HG03175 (cell line): ENCODE measurements around the gene KLHL6.
"Not testable (repeated sequence)": the region's sequence is repeated elsewhere in the genome, so short reads cannot be mapped to it uniquely, and the experiment has no call there.

Source experiments
- ATAC-seq: cut with Tn5 transposase; IDR thresholded peaks from one replicate; pipeline ENCODE4 v1.9.1; 2021; ENCODE audit warnings: mild to moderate bottlenecking, moderate library complexity; ENCODE audit not compliant: unreplicated experiment

Gene KLHL6

DNA sequence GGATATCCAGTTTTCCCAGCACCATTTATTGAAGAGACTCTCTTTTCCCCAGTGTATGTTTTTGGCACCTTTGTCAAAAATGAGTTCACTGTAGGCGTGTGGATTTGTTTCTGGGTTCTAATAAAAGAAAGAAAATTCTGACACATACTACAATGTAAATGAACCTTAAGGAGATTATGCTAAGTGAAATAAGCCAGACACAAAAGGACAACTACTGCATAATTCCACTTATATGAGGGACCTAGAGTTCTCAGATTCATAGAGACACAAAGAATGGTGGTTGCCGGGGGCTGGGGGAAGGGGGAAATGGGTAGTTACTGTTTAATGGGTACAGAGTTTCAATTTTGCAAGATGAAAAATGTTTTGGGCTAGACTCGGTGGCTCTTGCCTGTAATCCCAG lies 14.7 kb upstream of the KLHL6 start:
- ATAC-seq = not testable (repeated sequence)

DNA sequence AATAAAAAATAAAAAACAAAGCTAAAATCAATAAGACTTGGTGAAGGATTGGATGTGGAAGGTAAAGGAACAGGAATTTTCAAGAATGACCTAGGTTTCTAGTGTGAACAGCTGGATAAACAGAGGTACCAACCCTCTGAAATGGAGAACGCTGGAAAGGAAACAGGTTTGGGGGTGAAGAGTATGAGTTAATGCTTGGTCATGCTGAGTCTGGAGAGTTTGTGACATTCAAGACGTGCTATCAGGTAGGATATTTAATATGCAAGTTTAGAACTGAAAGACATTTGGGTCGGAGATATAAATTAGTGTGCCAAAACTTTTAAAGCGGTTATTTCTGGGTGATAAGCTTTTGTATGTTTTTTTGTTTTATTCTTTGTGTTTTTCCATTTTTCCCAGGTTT lies 11.4 kb upstream of the KLHL6 start:
- no peak for ATAC-seq

DNA sequence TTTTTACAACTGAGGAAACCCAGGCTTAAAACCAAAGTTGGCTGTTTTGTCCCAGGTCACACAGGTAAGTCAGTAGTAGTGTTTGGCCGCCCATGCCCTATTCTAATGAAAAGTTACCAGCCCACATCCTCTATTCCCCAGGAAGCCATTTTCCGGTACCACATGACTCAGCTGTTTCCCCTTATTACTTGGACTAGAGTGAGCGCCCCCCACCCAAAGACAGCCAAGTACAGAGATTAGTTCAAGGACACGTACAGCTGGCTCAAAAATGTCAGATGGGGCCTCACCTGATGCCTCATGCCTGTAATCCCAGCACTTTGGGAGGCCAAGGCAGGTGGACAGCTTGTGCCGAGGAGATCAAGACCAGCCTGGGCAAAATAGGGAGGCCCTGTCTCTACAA lies 8.5 kb upstream of the KLHL6 start:
- ATAC-seq = no peak

GRCh38 chr3:183563536-183563874 lies 8.0 kb upstream of the KLHL6 start:
- no peak for ATAC-seq

- no peak for ATAC-seq
These were observed 5.1 kb upstream of the KLHL6 start for GRCh38 chr3:183560607-183561006.

DNA sequence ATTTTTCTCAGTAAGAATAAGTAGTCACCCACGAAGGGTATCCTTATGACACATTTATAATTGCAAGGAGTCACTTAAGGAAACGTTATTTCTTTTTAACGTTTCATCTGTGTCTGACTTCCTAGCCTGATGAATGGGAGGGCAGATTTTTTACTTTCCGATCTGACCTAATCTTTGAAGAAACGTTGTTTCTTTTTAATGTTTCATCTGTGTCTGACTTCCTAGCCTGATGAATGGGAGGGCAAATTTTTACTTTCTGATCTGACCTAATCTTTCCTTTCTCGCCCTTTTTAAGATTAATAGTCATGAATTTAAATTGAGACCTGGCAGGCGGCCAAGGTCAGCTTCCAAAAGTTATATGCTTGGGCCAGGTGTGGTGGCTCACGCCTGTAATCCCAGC lies 3.0 kb upstream of the KLHL6 start:
- no peak for ATAC-seq

GRCh38 chr3:183556722-183557121 lies 1.2 kb upstream of the KLHL6 start:
- ATAC-seq = no peak

- ATAC-seq = no peak
These were observed 1.1 kb downstream of the KLHL6 start for GRCh38 chr3:183554377-183554776.

DNA sequence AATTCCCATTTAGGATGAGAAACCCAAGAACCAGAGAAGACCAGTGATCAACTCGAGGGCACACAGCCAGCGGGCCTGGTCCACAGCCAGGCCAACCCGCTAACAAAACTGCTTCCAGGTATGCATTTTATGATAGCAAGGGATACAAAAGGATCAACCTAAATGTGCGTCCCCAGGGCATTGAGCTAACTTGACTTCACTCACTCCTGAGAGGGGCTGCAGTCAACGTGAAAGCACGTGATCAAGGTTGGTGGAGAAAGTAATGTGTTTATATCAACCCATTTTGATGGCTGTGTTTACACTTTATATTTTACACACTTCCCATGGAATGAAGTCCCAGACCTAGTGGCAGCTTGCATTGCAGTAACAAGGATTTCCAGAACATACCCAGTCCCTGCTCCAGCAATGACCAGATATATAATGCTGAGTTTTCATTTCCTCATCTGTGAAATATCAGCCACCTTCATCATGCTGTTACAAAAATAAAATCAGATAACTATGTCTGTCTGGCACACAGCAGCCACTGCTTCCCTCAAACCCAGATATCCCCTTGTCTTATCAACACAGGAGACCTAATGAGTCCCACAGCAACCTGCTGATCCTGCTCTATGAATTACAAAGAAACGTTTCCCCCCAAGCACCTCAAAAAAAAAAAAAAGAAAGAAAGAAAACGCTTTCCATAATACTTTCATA lies 2.0 kb downstream of the KLHL6 start:
- no peak for ATAC-seq

DNA sequence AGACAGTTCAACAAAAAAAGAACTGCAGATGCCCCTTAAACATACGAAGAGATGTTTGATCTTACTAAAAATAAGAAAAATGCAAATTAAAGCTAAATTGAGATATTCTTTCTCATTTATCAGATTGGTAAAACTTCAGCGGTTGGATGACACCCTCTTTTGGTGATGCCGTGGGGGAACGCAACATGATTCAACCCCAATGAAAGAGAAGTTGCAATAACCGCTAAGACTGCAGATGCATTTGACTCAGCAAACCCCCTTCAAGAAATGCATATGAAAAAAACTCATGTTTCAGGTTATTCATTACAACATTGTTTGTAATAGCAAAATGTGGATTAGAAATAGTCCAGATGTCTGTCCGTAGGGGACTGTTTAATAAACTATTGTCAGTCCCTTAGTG lies 3.6 kb downstream of the KLHL6 start:
- no peak for ATAC-seq

GRCh38 chr3:183548262-183548769 lies 7.2 kb downstream of the KLHL6 start:
- no peak for ATAC-seq

DNA sequence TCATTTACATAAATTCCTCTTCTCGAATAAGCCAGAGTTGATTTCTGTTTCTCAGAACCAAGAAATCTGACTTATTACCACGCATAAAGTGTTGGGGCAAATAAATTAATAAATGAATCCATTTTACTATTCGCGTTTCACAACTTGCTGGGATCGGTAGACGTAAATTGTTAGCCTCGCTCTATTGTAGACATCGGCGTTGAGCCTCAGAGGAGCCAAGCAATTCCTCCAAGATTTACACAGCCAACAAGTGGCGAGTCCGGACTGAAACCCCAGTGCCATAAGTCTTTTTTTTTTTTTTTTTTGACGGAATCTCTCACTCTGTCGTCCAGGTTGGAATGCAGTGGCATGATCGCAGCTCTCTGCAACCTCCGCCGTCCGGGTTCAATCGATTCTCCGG lies 8.9 kb downstream of the KLHL6 start:
- no peak for ATAC-seq

- ATAC-seq = no peak
These were observed 9.8 kb downstream of the KLHL6 start for GRCh38 chr3:183545708-183546107.

DNA sequence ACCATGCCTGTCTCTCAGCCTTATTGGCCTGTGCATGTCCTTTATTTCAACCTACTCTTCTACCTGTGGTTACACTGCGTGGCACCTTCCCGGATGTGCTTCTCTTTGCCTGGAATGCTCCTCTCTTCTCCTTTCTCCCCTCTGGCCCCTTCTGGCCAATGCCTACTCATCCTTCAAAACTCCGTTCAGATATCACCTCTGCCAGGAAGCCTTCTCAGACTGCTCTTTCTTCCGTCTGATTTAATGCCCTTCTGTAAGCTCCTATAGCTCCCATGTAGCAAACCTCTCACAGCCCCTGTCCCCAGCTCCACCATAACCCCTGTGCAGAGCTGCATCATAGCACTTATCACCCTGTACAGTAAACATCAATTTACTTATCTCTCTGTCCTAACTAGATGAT lies 13.2 kb downstream of the KLHL6 start:
- no peak for ATAC-seq

- ATAC-seq = peak; percentile 56
These were observed 13.8 kb downstream of the KLHL6 start for GRCh38 chr3:183541738-183542137.

DNA sequence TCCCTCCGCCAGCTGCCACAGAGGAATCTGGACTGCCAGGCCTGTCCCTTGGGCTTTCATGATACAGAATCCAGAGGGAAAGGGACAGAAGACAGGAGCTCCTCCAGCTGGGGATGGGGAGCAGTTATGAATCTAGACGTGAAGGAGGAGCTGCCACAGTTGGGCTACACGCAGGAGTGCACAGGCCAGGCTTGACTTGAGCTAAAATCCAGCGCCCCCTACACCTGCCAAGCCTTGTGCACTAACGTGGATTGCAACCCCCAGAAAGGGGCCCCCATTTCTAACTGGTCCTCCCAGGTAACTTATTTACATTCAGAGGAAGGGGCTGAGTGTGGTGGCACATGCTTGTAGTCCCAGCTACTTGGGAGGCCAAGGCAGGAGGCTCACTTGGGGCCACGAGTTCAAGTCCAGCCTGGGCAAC lies 14.3 kb downstream of the KLHL6 start:
- ATAC-seq = no peak

DNA sequence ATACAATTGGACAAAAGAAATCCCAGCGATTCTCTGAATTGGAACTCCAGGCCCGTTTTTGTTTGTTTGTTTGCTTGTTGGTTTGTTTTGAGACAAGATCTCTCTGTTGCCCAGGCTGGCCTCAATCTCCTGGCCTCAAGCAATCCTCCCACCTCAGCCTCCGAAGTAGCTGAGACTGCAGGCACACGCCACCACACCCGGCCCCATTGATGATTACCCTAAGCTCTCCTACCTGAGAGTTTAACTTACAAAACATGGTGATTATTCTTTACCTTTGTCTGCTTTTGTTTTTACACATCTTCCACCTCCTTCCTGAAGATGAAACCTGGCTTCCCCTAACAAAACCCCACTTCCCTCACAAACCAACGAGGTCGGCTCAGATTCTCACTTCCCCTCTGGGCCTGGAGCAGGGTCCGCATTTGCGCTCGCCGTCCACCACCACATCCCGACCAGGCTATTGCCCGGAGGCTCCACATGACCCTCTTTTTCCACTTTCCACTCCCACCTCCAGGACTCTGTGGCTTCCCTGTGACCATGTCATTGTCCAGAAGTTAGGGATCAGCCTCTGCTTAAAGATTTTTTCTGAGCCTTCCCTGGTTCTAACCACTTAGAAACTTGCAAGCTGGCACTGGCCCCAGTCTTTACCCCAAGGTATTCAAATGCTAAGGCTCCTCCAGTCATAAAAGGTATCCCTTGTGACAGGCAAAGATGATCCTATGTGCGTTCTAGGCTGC lies 14.8 kb downstream of the KLHL6 start:
- ATAC-seq = peak; percentile 38

DNA sequence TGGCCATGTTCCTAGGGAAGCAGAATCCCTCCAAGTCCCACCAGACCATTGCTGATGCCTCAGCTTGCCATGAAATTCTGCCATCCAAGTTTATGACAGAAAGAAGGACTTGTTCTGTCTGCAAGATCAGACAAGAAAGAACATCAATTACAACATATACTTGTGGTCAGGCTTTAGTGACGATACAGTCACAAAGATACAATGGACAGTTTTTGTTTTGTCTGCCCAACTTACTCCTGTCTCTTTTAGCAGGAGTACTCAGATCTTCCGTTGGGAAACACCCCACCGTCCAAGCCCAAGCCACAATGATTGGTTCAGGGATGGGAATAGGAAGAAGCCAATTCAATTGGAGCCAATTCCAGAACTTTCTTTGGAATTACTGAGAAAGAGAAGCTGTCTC lies 15.7 kb downstream of the KLHL6 start:
- ATAC-seq = no peak

- ATAC-seq = no peak
These were observed 17.0 kb downstream of the KLHL6 start for GRCh38 chr3:183538486-183538885.

- ATAC-seq = no peak
These were observed 18.2 kb downstream of the KLHL6 start for GRCh38 chr3:183537295-183537730.

GRCh38 chr3:183536238-183536880 lies 19.1 kb downstream of the KLHL6 start:
- peak; percentile 59 for ATAC-seq

DNA sequence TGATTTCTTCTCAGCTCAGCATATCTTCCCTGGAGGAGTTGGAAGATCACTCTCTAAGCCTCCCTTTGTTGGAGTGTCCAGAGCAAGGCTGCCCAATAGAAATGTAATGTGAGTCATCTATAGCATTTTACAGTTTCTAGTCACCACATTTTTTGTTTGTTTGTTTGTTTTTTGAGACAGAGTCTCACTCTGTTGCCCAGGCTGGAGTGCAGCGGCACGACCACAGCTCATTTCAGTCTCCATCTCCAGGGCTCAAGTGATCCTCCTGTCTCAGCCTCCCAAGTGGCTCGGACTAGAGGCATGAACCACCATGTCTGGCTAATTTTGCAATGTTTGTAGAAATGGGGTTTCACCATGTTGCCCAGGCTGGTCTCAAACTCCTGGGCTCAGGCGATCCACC lies 21.3 kb downstream of the KLHL6 start:
- no peak for ATAC-seq
